Right lobe of liver (tissue), 4 donors: ENCODE measurements around the gene TTC28.

Experiments used
- CTCF ChIP-seq, 4 donors: fragments of 200-600 bp in 3 of 4; fragments of 450-650 bp in 1 of 4; IDR thresholded peaks; one replicate each; pipeline versions ENCODE4 v1.5.1 to v1.8.0; 2016 to 2022; ENCODE audit warnings: antibody characterized with exemption in 4 of 4, mild to moderate bottlenecking in 2 of 4
- POLR2A ChIP-seq: fragments of 450-650 bp; IDR thresholded peaks from one replicate; pipeline ENCODE4 v1.6.1; 2017; ENCODE audit warnings: antibody characterized with exemption, mild to moderate bottlenecking
- donor health status: DM: no; HTN: no; CAD: no.
- donor health status: DM: no; HTN: no; CAD: no.
- donor health status: DM: no; HTN: yes; CAD: no.

- no peak for TF ChIP-seq CTCF (IDR thresholded peaks at IDR 0.05)
- no peak for TF ChIP-seq POLR2A
Measured at GRCh38 chr22:28147401-28147800, 532.2 kb downstream of the TTC28 start.
